PC-9 (cell line): ENCODE data around the gene CDKN1A. TPM values are rescaled to one million over a fixed set of nuclear protein-coding genes. Genes with fewer than 3 reads are reported as not detected.

ENCODE experiments used
- BruUV-seq: library from RNA; stranded (reverse); fragments of 400-500 nt; replicated peaks from 2 replicates; lab custom pipeline; 2021; lab: Mats Ljungman, UMichigan
- CTCF ChIA-PET: fragments of 300-600 bp; sonication (Branson Sonifier 250); formaldehyde crosslinking; loops from one replicate; lab custom pipeline; 2022; ENCODE audit warnings: antibody characterized with exemption; lab: Charles Lee
- POLR2A ChIA-PET: fragments of 300-600 bp; sonication (Branson Sonifier 250); formaldehyde crosslinking; loops from one replicate; lab custom pipeline; 2022; ENCODE audit warnings: antibody characterized with exemption; ENCODE audit not compliant: unreplicated experiment; lab: Charles Lee
- DNase-seq, 2 experiments: peaks; one replicate each; pipeline versions ENCODE4 v3.0.0 to v3.0.0-alpha.2; 2015 to 2022; ENCODE audit warnings: mixed read lengths in 1 of 2
- H2AFZ ChIP-seq: fragments of 200-600 bp; sonication (generic); 2 replicates; pipeline ENCODE4 v1.8.1; 2017; ENCODE audit warnings: antibody characterized with exemption
- H3F3A ChIP-seq: fragments of 200-600 bp; sonication (generic); 2 replicates; pipeline ENCODE4 v1.8.1; 2017; ENCODE audit warnings: antibody characterized with exemption, mild to moderate bottlenecking, low read depth; ENCODE audit not compliant: insufficient read depth
- H3K27ac ChIP-seq: fragments of 200-600 bp; sonication (generic); 2 replicates; pipeline ENCODE4 v1.6.1; 2016; ENCODE audit warnings: mixed run types
- H3K27me3 ChIP-seq: fragments of 200-600 bp; sonication (generic); 2 replicates; pipeline ENCODE4 v1.6.1; 2016; ENCODE audit warnings: low read depth, mixed run types; ENCODE audit not compliant: insufficient read depth
- H3K36me3 ChIP-seq: fragments of 200-600 bp; sonication (generic); 2 replicates; pipeline ENCODE4 v1.6.1; 2016; ENCODE audit warnings: low read depth, mixed run types
- H3K4me1 ChIP-seq: fragments of 200-600 bp; sonication (generic); replicated peaks from 2 replicates; pipeline ENCODE4 v1.6.1; 2016; ENCODE audit warnings: mixed run types; ENCODE audit not compliant: insufficient read depth
- H3K4me2 ChIP-seq: fragments of 200-600 bp; sonication (generic); 2 replicates; pipeline ENCODE4 v1.6.1; 2017; ENCODE audit warnings: mixed run types
- H3K4me3 ChIP-seq: fragments of 200-600 bp; sonication (generic); 2 replicates; pipeline ENCODE4 v1.6.1; 2016; ENCODE audit warnings: mixed run types
- H3K79me2 ChIP-seq: fragments of 200-600 bp; sonication (generic); 2 replicates; pipeline ENCODE4 v1.6.1; 2017; ENCODE audit warnings: low read depth, mixed run types
- H3K9me2 ChIP-seq: fragments of 200-600 bp; sonication (generic); 2 replicates; pipeline ENCODE4 v1.8.1; 2017; ENCODE audit warnings: mild to moderate bottlenecking; ENCODE audit not compliant: insufficient read depth
- H3K9me3 ChIP-seq: fragments of 200-600 bp; sonication (generic); 2 replicates; pipeline ENCODE4 v1.8.1; 2016; ENCODE audit warnings: low read depth; ENCODE audit not compliant: insufficient read depth
- H4K20me1 ChIP-seq: fragments of 200-600 bp; sonication (generic); 2 replicates; pipeline ENCODE4 v1.8.1; 2017; ENCODE audit not compliant: insufficient read depth
- CTCF ChIP-seq: fragments of 200-600 bp; sonication (generic); conservative IDR thresholded peaks from 2 replicates; pipeline ENCODE4 v1.6.1; 2017; ENCODE audit warnings: mixed run types, antibody characterized with exemption, mild to moderate bottlenecking, moderate library complexity
- EZH2 ChIP-seq: fragments of 200-600 bp; sonication (generic); IDR thresholded peaks from 2 replicates; pipeline ENCODE4 v1.8.0; 2017; ENCODE audit warnings: antibody characterized with exemption, low read depth
- intact Hi-C: fragments of 100-400 bp; cut with micrococcal nuclease; formaldehyde crosslinking; loops from one replicate; pipeline ENCODE4 v1.10.0; 2022; ENCODE audit not compliant: unreplicated experiment
- total RNA-seq: library from RNA; stranded (reverse); gene quantifications from 2 replicates; pipeline ENCODE4 v1.2.3, GENCODE V29; 2021

The CDKN1A gene
- total RNA-seq, 1 experiment from 2014 or later, result 14.8 TPM

GRCh38 chr6:36728289-36729160 lies 50.0 kb downstream of the CDKN1A start:
- no peaks in the 10 kb centered on the region for H3K79me2 ChIP-seq
- no TSS peak for BruUV-seq
- DNase-seq, result no peak
- H3K36me3 ChIP-seq, result no peaks in the 10 kb centered on the region
- ChIA-PET POLR2A (no interaction called here), CTCF (no interaction called here)
- H3K9me2 ChIP-seq, result no peaks in the 10 kb centered on the region
- TF ChIP-seq CTCF (no peak), EZH2 (no peak)
- no peak overlapping the region for H2AFZ ChIP-seq
- H3F3A ChIP-seq, result no peaks in the 10 kb centered on the region
- no peaks in the 10 kb centered on the region for H3K27me3 ChIP-seq
- intact Hi-C loops, result no loop called here
- no peaks in the 10 kb centered on the region for H3K9me3 ChIP-seq
- no peak overlapping the region for H3K4me2 ChIP-seq
- no peak overlapping the region for H3K4me3 ChIP-seq
- no peaks in the 10 kb centered on the region for H4K20me1 ChIP-seq
- H3K27ac ChIP-seq, result no peak overlapping the region
- H3K4me1 ChIP-seq, result no peaks in the 10 kb centered on the region

- ChIA-PET POLR2A (no interaction called here), CTCF (no interaction called here)
- no peak overlapping the region for H3K4me3 ChIP-seq
- intact Hi-C loops, result no loop called here
- H3K79me2 ChIP-seq, result no peaks in the 10 kb centered on the region
- H3K27ac ChIP-seq, result no peak overlapping the region
- H3K36me3 ChIP-seq, result no peaks in the 10 kb centered on the region
- H3K4me2 ChIP-seq, result no peak overlapping the region
- no peak overlapping the region for H2AFZ ChIP-seq
- H4K20me1 ChIP-seq, result no peaks in the 10 kb centered on the region
- H3K27me3 ChIP-seq, result no peaks in the 10 kb centered on the region
- H3K4me1 ChIP-seq, result no peaks in the 10 kb centered on the region
- no peak for TF ChIP-seq EZH2
- TF ChIP-seq CTCF, result no peak
- no peaks in the 10 kb centered on the region for H3K9me2 ChIP-seq
- no peak for DNase-seq
- no peaks in the 10 kb centered on the region for H3F3A ChIP-seq
- H3K9me3 ChIP-seq, result no peaks in the 10 kb centered on the region
- BruUV-seq, result no TSS peak
Observed at GRCh38 chr6:36729161-36729524, 50.6 kb downstream of the CDKN1A start.

- no TSS peak for BruUV-seq
- no peak for TF ChIP-seq EZH2
- no peak for TF ChIP-seq CTCF
- no peak for DNase-seq
- Histone ChIP-seq H3K4me2 (no peak overlapping the region), H3K9me2 (no peaks in the 10 kb centered on the region), H4K20me1 (no peaks in the 10 kb centered on the region), H2AFZ (no peak overlapping the region), H3K4me3 (no peak overlapping the region), H3K79me2 (no peaks in the 10 kb centered on the region), H3K27ac (no peak overlapping the region), H3K27me3 (no peaks in the 10 kb centered on the region), H3K36me3 (no peaks in the 10 kb centered on the region), H3K4me1 (no peaks in the 10 kb centered on the region), H3K9me3 (no peaks in the 10 kb centered on the region), H3F3A (no peaks in the 10 kb centered on the region)
- CTCF ChIA-PET, result interaction anchor here (0.6 kb wide), 2 partner anchors 96 to 107 kb away, joined by 4 read pairs; no protein-coding TSS in a partner anchor
- intact Hi-C loops, result no loop called here
- POLR2A ChIA-PET, result no interaction called here
Observed at GRCh38 chr6:36730424-36731380, 52.2 kb downstream of the CDKN1A start.
